Mammary epithelial cell (primary cell): ENCODE data around the gene HIP1.

ENCODE experiments used
- CTCF ChIP-seq, 2 donors: IDR thresholded peaks in 1 of 2; conservative IDR thresholded peaks in 1 of 2; 2 replicates each; pipeline ENCODE4 v1.5.1; 2011 to 2012; ENCODE audit warnings: inconsistent platforms in 2 of 2, low read length in 2 of 2, mild to moderate bottlenecking in 2 of 2, control low read depth in 1 of 2, low read depth in 1 of 2; ENCODE audit not compliant: insufficient read depth in 1 of 2; ENCODE audit errors: extremely low read depth in 1 of 2
- EZH2 ChIP-seq: IDR thresholded peaks from 2 replicates; pipeline ENCODE4 v1.6.1; 2012; ENCODE audit warnings: low read length, inconsistent platforms, borderline replicate concordance

DNA sequence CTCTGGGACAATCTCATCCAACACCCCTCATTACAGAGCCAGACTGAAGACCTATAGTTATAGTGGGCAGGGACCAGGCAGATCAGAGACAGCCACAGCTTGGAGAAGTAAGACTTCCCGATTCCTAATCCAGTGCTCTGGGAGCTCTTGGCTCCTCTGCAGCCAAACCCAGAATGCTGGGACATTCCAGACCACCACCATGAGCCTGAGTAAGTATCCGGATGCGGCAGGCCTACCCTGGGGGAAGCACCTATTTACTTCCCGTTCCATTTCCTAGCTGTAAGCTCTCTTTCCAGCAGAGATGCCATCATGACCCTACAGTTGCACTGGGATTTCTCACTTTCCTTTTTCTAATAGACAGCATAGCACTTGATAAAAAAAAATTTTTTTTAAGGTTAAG lies 16.4 kb downstream of the HIP1 start:
- TF ChIP-seq CTCF (conservative IDR thresholded peaks at IDR 0.05 in 1 of 2, IDR thresholded peaks at IDR 0.05 in 1 of 2; ENCODE audit: extremely low read depth in 1 of 2, insufficient read depth in 1 of 2, low read depth in 1 of 2, low read length in 2 of 2) (no peak), EZH2 (no peak)
